OCI-LY3 (cell line): Measurements from ENCODE around the gene NEUROG1.

Source experiments
- EZH2phosphoT487 ChIP-seq: fragments of 200-600 bp; shearing (Covaris generic); IDR thresholded peaks from 2 replicates; pipeline ENCODE4 v1.6.1; 2018; ENCODE audit warnings: antibody characterized with exemption, mixed run types, low read depth
- TF ChIP-seq, protein P1 (sequence below): fragments of 200-600, 300-600 bp; sonication (generic); IDR thresholded peaks from 2 replicates; pipeline ENCODE4 v1.5.1; 2014; ENCODE audit warnings: antibody characterized with exemption, low read length, low read depth

GRCh38 chr5:135491038-135491551 is 44.7 kb downstream of the NEUROG1 start:
- TF ChIP-seq, protein P1, sequence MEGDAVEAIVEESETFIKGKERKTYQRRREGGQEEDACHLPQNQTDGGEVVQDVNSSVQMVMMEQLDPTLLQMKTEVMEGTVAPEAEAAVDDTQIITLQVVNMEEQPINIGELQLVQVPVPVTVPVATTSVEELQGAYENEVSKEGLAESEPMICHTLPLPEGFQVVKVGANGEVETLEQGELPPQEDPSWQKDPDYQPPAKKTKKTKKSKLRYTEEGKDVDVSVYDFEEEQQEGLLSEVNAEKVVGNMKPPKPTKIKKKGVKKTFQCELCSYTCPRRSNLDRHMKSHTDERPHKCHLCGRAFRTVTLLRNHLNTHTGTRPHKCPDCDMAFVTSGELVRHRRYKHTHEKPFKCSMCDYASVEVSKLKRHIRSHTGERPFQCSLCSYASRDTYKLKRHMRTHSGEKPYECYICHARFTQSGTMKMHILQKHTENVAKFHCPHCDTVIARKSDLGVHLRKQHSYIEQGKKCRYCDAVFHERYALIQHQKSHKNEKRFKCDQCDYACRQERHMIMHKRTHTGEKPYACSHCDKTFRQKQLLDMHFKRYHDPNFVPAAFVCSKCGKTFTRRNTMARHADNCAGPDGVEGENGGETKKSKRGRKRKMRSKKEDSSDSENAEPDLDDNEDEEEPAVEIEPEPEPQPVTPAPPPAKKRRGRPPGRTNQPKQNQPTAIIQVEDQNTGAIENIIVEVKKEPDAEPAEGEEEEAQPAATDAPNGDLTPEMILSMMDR = no peak
- TF ChIP-seq EZH2phosphoT487 = no peak
